Measurements from ENCODE around the gene CDK14. TPM values are rescaled to one million over a fixed set of nuclear protein-coding genes. Genes with fewer than 3 reads are reported as not detected.

The CDK14 gene
- total RNA-seq, 6 donors from 2014 or later, result 21.7 to 53.4 (median 37.1) TPM

GRCh38 chr7:90680484-90680883, 84.4 kb downstream of the CDK14 start:
- DNase-seq (no peak), ATAC-seq (ENCODE audit: low FRiP score in 2 of 2) (no peak)
- no peak overlapping the region for H3K4me3 ChIP-seq
- TF ChIP-seq POLR2AphosphoS5 (IDR thresholded peaks at IDR 0.05), result no peak
- no peak for TF ChIP-seq POLR2A (IDR thresholded peaks at IDR 0.05)
- TF ChIP-seq, protein P1, sequence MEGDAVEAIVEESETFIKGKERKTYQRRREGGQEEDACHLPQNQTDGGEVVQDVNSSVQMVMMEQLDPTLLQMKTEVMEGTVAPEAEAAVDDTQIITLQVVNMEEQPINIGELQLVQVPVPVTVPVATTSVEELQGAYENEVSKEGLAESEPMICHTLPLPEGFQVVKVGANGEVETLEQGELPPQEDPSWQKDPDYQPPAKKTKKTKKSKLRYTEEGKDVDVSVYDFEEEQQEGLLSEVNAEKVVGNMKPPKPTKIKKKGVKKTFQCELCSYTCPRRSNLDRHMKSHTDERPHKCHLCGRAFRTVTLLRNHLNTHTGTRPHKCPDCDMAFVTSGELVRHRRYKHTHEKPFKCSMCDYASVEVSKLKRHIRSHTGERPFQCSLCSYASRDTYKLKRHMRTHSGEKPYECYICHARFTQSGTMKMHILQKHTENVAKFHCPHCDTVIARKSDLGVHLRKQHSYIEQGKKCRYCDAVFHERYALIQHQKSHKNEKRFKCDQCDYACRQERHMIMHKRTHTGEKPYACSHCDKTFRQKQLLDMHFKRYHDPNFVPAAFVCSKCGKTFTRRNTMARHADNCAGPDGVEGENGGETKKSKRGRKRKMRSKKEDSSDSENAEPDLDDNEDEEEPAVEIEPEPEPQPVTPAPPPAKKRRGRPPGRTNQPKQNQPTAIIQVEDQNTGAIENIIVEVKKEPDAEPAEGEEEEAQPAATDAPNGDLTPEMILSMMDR (IDR thresholded peaks at IDR 0.05), result no peak
- no peak for TF ChIP-seq EP300 (IDR thresholded peaks at IDR 0.05)
- no peak overlapping the region for H3K27ac ChIP-seq
- H3K36me3 ChIP-seq, result no peaks in the 10 kb centered on the region
- peaks cover 0 to 21% (median 5%) of the 10 kb centered on the region in 4 donors for H3K4me1 ChIP-seq
- no peaks in the 10 kb centered on the region for H3K9me3 ChIP-seq
- no peaks in the 10 kb centered on the region for H3K27me3 ChIP-seq
- 85 to 95% methylated on average over 4 of the region's 4 CpGs for WGBS, 2 donors

- Histone ChIP-seq H3K36me3 (no peaks in the 10 kb centered on the region), H3K9me3 (no peaks in the 10 kb centered on the region), H3K27me3 (no peaks in the 10 kb centered on the region), H3K4me1 (peaks cover 0 to 21% (median 5%) of the 10 kb centered on the region in 4 donors), H3K27ac (no peak overlapping the region), H3K4me3 (no peak overlapping the region)
- ATAC-seq (ENCODE audit: low FRiP score in 2 of 2) (no peak), DNase-seq (no peak)
- 54 to 66% methylated on average over 2 of the region's 2 CpGs for WGBS, 2 donors
- TF ChIP-seq EP300 (IDR thresholded peaks at IDR 0.05) (no peak), POLR2AphosphoS5 (IDR thresholded peaks at IDR 0.05) (no peak), POLR2A (IDR thresholded peaks at IDR 0.05) (no peak)
- TF ChIP-seq, protein P1 (IDR thresholded peaks at IDR 0.05), result no peak
Measured at GRCh38 chr7:90681336-90682022, 85.4 kb downstream of the CDK14 start.

DNA sequence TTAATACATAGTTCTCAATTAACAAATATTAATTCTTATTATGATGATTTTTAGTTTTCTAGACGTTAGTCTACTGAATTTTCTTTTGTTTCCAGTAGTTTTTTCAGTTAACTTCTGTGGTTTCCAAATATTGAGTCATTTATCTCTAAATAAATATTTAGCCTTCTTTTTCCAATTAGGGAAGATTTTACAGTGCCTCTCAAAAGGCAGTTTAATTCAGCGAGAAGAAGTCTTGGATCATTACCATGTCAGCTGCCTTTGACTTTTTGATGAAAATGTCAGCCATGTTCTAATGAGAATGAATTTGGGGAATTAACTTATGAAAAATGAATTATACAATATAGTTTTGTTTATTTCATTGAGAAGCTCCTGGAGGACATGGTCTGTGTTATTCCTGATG, 90.0 kb downstream of the CDK14 start:
- TF ChIP-seq POLR2A (IDR thresholded peaks at IDR 0.05) (no peak), EP300 (IDR thresholded peaks at IDR 0.05) (no peak), POLR2AphosphoS5 (IDR thresholded peaks at IDR 0.05) (no peak)
- TF ChIP-seq, protein P1 (IDR thresholded peaks at IDR 0.05), result no peak
- DNase-seq (no peak), ATAC-seq (ENCODE audit: low FRiP score in 2 of 2) (no peak)
- peaks cover 0 to 9% (median 2%) of the 10 kb centered on the region in 4 donors for H3K4me1 ChIP-seq
- no peaks in the 10 kb centered on the region for H3K9me3 ChIP-seq
- no peak overlapping the region for H3K27ac ChIP-seq
- H3K27me3 ChIP-seq, result no peaks in the 10 kb centered on the region
- WGBS, 2 donors, result 83% methylated on average over 2 of the region's 2 CpGs
- H3K4me3 ChIP-seq, result no peak overlapping the region
- no peaks in the 10 kb centered on the region for H3K36me3 ChIP-seq

DNA sequence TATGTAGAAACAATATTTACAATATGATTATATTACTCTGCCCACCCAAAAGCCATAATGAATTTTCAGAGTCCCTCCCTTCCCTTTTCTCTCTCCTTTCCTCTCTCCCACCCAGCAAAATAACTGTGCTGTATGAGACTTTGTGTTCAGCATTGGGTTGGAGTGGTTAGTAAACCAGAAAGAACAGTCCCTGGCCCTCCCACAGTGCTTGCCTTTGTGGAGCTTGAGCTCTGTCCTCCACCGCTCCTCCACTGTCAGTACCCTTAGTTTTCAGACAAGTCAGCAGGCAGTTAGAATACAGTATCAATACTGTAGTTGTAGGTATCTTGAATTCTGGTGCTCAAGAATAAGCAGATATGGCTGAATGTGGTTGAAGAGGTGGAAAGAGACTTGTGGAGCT, 92.7 kb downstream of the CDK14 start:
- 100% methylated on average over 1 of the region's 1 CpG for whole genome bisulfite sequencing, 2 donors
- ATAC-seq (ENCODE audit: low FRiP score in 2 of 2) (no peak), DNase-seq (no peak)

More for the DNA sequence above, 92.7 kb downstream of the CDK14 start:
- Histone ChIP-seq H3K9me3 (no peaks in the 10 kb centered on the region), H3K4me3 (no peak overlapping the region), H3K27me3 (no peaks in the 10 kb centered on the region), H3K27ac (no peak overlapping the region), H3K36me3 (no peaks in the 10 kb centered on the region), H3K4me1 (peaks cover 0 to 4% (median 2%) of the 10 kb centered on the region in 4 donors)
- TF ChIP-seq EP300 (IDR thresholded peaks at IDR 0.05) (no peak), POLR2AphosphoS5 (IDR thresholded peaks at IDR 0.05) (no peak), POLR2A (IDR thresholded peaks at IDR 0.05) (no peak)
- TF ChIP-seq, protein P1 (IDR thresholded peaks at IDR 0.05), result no peak

All from upper lobe of left lung (tissue), 6 donors.